ENCODE measurements around the gene NT5DC3. TPM values are rescaled to one million over a fixed set of nuclear protein-coding genes. Genes with fewer than 3 reads are reported as not detected.

NT5DC3 gene
- total and polyA plus RNA-seq, 2 donors (not counting 3 experiments of a cell fraction or from before 2014, with no cell fraction given), result 1.5 to 6.7 TPM

DNA sequence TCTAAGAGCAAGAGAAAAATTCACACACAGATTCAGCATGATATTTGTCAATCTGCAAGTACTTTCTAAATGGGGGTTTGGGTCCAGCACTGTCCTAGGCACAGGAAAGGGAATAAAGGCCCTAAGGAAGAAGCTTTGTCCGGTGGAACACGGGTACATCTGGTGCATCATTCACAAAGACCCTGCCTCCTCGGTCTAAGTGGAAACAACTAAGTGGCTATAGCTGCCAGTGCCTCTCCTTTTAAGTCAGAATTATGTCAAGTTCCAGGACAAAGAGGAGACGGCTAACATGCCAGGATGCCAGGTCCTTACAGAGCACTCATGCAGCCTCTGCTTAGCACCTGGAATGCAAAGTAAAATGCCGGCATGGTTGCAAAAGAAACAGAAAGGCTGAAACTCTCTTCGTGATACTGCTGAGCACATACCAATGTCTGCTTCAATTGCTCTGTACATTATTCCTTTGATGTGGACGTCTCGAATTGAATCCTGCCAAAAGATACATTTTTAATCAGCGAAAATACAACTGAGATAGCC, 47.5 kb downstream of the NT5DC3 start:
- dilution Hi-C loops (cut with MboI; ENCODE audit: extremely low pct_ligation_motif_present, low sequenced_read_pairs) (no loop called here), intact Hi-C loops (cut with micrococcal nuclease) (no loop called here)
- H3K4me1 ChIP-seq (ENCODE audit: control insufficient read depth, extremely low read depth, insufficient read depth, low read length), result peaks cover 5% of the 10 kb centered on the region
- H3K27me3 ChIP-seq (ENCODE audit: control insufficient read depth in 2 of 2, insufficient read depth in 2 of 2, low read length in 2 of 2), result no peaks in the 10 kb centered on the region
- no peaks in the 10 kb centered on the region for H3K9me1 ChIP-seq (replicated peaks; ENCODE audit: control insufficient read depth, extremely low read depth, insufficient read depth, low read length)
- no peak for TF ChIP-seq POLR2AphosphoS5 (IDR thresholded peaks at IDR 0.05; ENCODE audit: insufficient read depth, low read depth, low read length)
- TF ChIP-seq POLR2A (IDR thresholded peaks at IDR 0.05; ENCODE audit: low read depth, low read length), result no peak
- TF ChIP-seq, protein P1, sequence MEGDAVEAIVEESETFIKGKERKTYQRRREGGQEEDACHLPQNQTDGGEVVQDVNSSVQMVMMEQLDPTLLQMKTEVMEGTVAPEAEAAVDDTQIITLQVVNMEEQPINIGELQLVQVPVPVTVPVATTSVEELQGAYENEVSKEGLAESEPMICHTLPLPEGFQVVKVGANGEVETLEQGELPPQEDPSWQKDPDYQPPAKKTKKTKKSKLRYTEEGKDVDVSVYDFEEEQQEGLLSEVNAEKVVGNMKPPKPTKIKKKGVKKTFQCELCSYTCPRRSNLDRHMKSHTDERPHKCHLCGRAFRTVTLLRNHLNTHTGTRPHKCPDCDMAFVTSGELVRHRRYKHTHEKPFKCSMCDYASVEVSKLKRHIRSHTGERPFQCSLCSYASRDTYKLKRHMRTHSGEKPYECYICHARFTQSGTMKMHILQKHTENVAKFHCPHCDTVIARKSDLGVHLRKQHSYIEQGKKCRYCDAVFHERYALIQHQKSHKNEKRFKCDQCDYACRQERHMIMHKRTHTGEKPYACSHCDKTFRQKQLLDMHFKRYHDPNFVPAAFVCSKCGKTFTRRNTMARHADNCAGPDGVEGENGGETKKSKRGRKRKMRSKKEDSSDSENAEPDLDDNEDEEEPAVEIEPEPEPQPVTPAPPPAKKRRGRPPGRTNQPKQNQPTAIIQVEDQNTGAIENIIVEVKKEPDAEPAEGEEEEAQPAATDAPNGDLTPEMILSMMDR (IDR thresholded peaks at IDR 0.05; ENCODE audit: extremely low read depth in 1 of 2, insufficient read depth in 1 of 2, low read depth in 1 of 2, low read length in 2 of 2), result no peak
- POLR2A ChIA-PET, result no interaction called here
- H3K4me2 ChIP-seq (ENCODE audit: insufficient read depth, low read length), result no peak overlapping the region
- FAIRE-seq, result no peak
- no peaks in the 10 kb centered on the region for H3K79me2 ChIP-seq (ENCODE audit: control insufficient read depth, insufficient read depth, low read length)
- DNase-seq (ENCODE audit: low read depth, low spot score), result no peak
- H3K9me3 ChIP-seq (replicated peaks; ENCODE audit: control insufficient read depth, insufficient read depth, low read length), result no peaks in the 10 kb centered on the region
- no TSS peak for BruUV-seq (replicated peaks)
- H3K36me3 ChIP-seq (ENCODE audit: control insufficient read depth in 2 of 2, extremely low read depth in 1 of 2, insufficient read depth in 2 of 2, low read length in 2 of 2), result no peaks in the 10 kb centered on the region
- no peak overlapping the region for H3K4me3 ChIP-seq (replicated peaks in 1 of 3; ENCODE audit: insufficient read depth in 1 of 3, low read depth in 1 of 3, low read length in 3 of 3)
- CTCF ChIA-PET, result interaction anchor here (1.3 to 1.4 kb wide), 2 partner anchors 13 to 23 kb away, joined by 3 to 4 read pairs; no protein-coding TSS in a partner anchor
- H4K20me1 ChIP-seq (replicated peaks; ENCODE audit: control insufficient read depth, extremely low read depth, insufficient read depth, low read length), result no peaks in the 10 kb centered on the region
- H3K27ac ChIP-seq (ENCODE audit: insufficient read depth, low read depth, low read length), result no peak overlapping the region
- no peak overlapping the region for H2AFZ ChIP-seq (ENCODE audit: low read depth, low read length)
- no peak overlapping the region for H3K9ac ChIP-seq (replicated peaks; ENCODE audit: extremely low read depth, insufficient read depth, low read length)

- H3K27me3 ChIP-seq (ENCODE audit: control insufficient read depth in 2 of 2, insufficient read depth in 2 of 2, low read length in 2 of 2), result no peaks in the 10 kb centered on the region
- no peaks in the 10 kb centered on the region for H3K9me3 ChIP-seq (replicated peaks; ENCODE audit: control insufficient read depth, insufficient read depth, low read length)
- no TSS peak for BruUV-seq (replicated peaks)
- no peak overlapping the region for H2AFZ ChIP-seq (ENCODE audit: low read depth, low read length)
- ChIA-PET POLR2A (no interaction called here), CTCF (interaction anchor here (1.2 to 1.4 kb wide), 3 partner anchors 13 to 23 kb away, joined by 3 to 4 read pairs (median 3); no protein-coding TSS in a partner anchor)
- intact Hi-C loops (cut with micrococcal nuclease) (no loop called here), dilution Hi-C loops (cut with MboI; ENCODE audit: extremely low pct_ligation_motif_present, low sequenced_read_pairs) (no loop called here)
- no peak for FAIRE-seq
- DNase-seq (ENCODE audit: low read depth, low spot score), result no peak
- no peak overlapping the region for H3K27ac ChIP-seq (ENCODE audit: insufficient read depth, low read depth, low read length)
- H4K20me1 ChIP-seq (replicated peaks; ENCODE audit: control insufficient read depth, extremely low read depth, insufficient read depth, low read length), result no peaks in the 10 kb centered on the region
- H3K79me2 ChIP-seq (ENCODE audit: control insufficient read depth, insufficient read depth, low read length), result no peaks in the 10 kb centered on the region
- H3K36me3 ChIP-seq (ENCODE audit: control insufficient read depth in 2 of 2, extremely low read depth in 1 of 2, insufficient read depth in 2 of 2, low read length in 2 of 2), result no peaks in the 10 kb centered on the region
- no peak overlapping the region for H3K4me2 ChIP-seq (ENCODE audit: insufficient read depth, low read length)
- H3K9ac ChIP-seq (replicated peaks; ENCODE audit: extremely low read depth, insufficient read depth, low read length), result no peak overlapping the region
- no peak overlapping the region for H3K4me3 ChIP-seq (replicated peaks in 1 of 3; ENCODE audit: insufficient read depth in 1 of 3, low read depth in 1 of 3, low read length in 3 of 3)
- H3K9me1 ChIP-seq (replicated peaks; ENCODE audit: control insufficient read depth, extremely low read depth, insufficient read depth, low read length), result no peaks in the 10 kb centered on the region
- TF ChIP-seq GATA2 (IDR thresholded peaks at IDR 0.05; ENCODE audit: insufficient read depth, insufficient read length, low read depth, low read length) (no peak), EZH2 (IDR thresholded peaks at IDR 0.05; ENCODE audit: borderline replicate concordance, low read depth, low read length, severe bottlenecking) (no peak), POLR2AphosphoS5 (IDR thresholded peaks at IDR 0.05; ENCODE audit: insufficient read depth, low read depth, low read length) (no peak), FOS (IDR thresholded peaks at IDR 0.05; ENCODE audit: borderline replicate concordance, insufficient read depth, low read length) (no peak), MYC (IDR thresholded peaks at IDR 0.05; ENCODE audit: low read depth, low read length) (no peak), JUN (IDR thresholded peaks at IDR 0.05; ENCODE audit: borderline replicate concordance, insufficient read depth, insufficient read length, low read depth) (no peak), POLR2A (IDR thresholded peaks at IDR 0.05; ENCODE audit: low read depth, low read length) (no peak)
- TF ChIP-seq, protein P2, sequence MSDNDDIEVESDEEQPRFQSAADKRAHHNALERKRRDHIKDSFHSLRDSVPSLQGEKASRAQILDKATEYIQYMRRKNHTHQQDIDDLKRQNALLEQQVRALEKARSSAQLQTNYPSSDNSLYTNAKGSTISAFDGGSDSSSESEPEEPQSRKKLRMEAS (IDR thresholded peaks at IDR 0.05; ENCODE audit: insufficient read depth, insufficient read length), result no peak
- TF ChIP-seq, protein P1 (IDR thresholded peaks at IDR 0.05; ENCODE audit: extremely low read depth in 1 of 2, insufficient read depth in 1 of 2, low read depth in 1 of 2, low read length in 2 of 2), result no peak
- peaks cover 5% of the 10 kb centered on the region for H3K4me1 ChIP-seq (ENCODE audit: control insufficient read depth, extremely low read depth, insufficient read depth, low read length)
Observed at GRCh38 chr12:103793046-103793445, 48.0 kb downstream of the NT5DC3 start.

Data from endothelial cell of umbilical vein (primary cell).